ENCODE measurements around the gene FURIN. TPM values are rescaled to one million over a fixed set of nuclear protein-coding genes. Genes with fewer than 3 reads are reported as not detected.
A peak's percentile ranks its signal among the peaks of the same experiment; 100 is the strongest.

Gene FURIN
- total and polyA plus RNA-seq, 9 of the 15 experiments (the other 6 are each of a cell fraction or from before 2014, with no cell fraction given), result 0.92 to 99.9 (median 34.8) TPM

- TF ChIP-seq HEY1 (CRISPR knock-in tag; IDR thresholded peaks at IDR 0.05; ENCODE audit: borderline replicate concordance) (no peak), ZNF79 (CRISPR knock-in tag; IDR thresholded peaks at IDR 0.05; ENCODE audit: low read depth) (no peak), TCF7 (IDR thresholded peaks at IDR 0.05; ENCODE audit: borderline replicate concordance) (no peak), ZFX (CRISPR knock-in tag; IDR thresholded peaks at IDR 0.05) (peak; percentile 34), DDX20 (tag; IDR thresholded peaks at IDR 0.05; ENCODE audit: low read depth) (no peak), SPI1 (IDR thresholded peaks at IDR 0.05; ENCODE audit: borderline replicate concordance, low read depth, low read length) (peak; percentile 59; the same call in 1 of the 2 replicates), RAD21 (CRISPR knock-in tag; conservative IDR thresholded peaks at IDR 0.05 in 1 of 2, IDR thresholded peaks at IDR 0.05 in 1 of 2) (peak in 1 of 2 experiments; percentile 9; a peak in 1 of 4 replicates), SMAD2 (IDR thresholded peaks at IDR 0.05; ENCODE audit: low read depth, low read length) (no peak)
- TF ChIP-seq, protein P1, sequence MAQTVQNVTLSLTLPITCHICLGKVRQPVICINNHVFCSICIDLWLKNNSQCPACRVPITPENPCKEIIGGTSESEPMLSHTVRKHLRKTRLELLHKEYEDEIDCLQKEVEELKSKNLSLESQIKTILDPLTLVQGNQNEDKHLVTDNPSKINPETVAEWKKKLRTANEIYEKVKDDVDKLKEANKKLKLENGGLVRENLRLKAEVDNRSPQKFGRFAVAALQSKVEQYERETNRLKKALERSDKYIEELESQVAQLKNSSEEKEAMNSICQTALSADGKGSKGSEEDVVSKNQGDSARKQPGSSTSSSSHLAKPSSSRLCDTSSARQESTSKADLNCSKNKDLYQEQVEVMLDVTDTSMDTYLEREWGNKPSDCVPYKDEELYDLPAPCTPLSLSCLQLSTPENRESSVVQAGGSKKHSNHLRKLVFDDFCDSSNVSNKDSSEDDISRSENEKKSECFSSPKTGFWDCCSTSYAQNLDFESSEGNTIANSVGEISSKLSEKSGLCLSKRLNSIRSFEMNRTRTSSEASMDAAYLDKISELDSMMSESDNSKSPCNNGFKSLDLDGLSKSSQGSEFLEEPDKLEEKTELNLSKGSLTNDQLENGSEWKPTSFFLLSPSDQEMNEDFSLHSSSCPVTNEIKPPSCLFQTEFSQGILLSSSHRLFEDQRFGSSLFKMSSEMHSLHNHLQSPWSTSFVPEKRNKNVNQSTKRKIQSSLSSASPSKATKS (CRISPR knock-in tag; IDR thresholded peaks at IDR 0.05), result no peak
Observed at GRCh38 chr15:90859234-90860131, 8.9 kb upstream of the FURIN start (continued).

Measured in K562 (cell line).